ENCODE data around the gene HOXD12. TPM values are rescaled to one million over a fixed set of nuclear protein-coding genes. Genes with fewer than 3 reads are reported as not detected.

HOXD12 gene
- total RNA-seq, 1 donor from 2014 or later = not detected

GRCh38 chr2:176097820-176098365 lies 1.7 kb upstream of the HOXD12 start:
- H3K4me1 Mint-ChIP-seq (ENCODE audit: unreplicated experiment) = peaks cover 4% of the 10 kb centered on the region
- no peaks in the 10 kb centered on the region for H3K36me3 Mint-ChIP-seq
- peaks cover 97% of the 10 kb centered on the region for H3K27me3 Mint-ChIP-seq
- TF ChIP-seq CTCF (conservative IDR thresholded peaks at IDR 0.05) = no peak
- H3K4me3 Mint-ChIP-seq = peak overlapping the region; percentile 86
- H3K27ac Mint-ChIP-seq = peak overlapping the region; percentile 1
- no peaks in the 10 kb centered on the region for H3K9me3 Mint-ChIP-seq
- DNase-seq (ENCODE audit: extremely low spot score, unreplicated experiment) = peak; percentile 43

GRCh38 chr2:176098366-176099158 lies 1.0 kb upstream of the HOXD12 start:
- Mint-ChIP-seq H3K36me3 (no peaks in the 10 kb centered on the region), H3K4me1 (ENCODE audit: unreplicated experiment) (peaks cover 4% of the 10 kb centered on the region), H3K9me3 (no peaks in the 10 kb centered on the region), H3K27me3 (peaks cover 98% of the 10 kb centered on the region), H3K27ac (no peak overlapping the region), H3K4me3 (peak overlapping the region; percentile 86)
- DNase-seq (ENCODE audit: extremely low spot score, unreplicated experiment) = peak; percentile 70
- TF ChIP-seq CTCF (conservative IDR thresholded peaks at IDR 0.05) = no peak

- Mint-ChIP-seq H3K27me3 (peaks cover 98% of the 10 kb centered on the region), H3K4me3 (peak overlapping the region; percentile 66), H3K27ac (no peak overlapping the region), H3K36me3 (no peaks in the 10 kb centered on the region), H3K4me1 (ENCODE audit: unreplicated experiment) (peaks cover 4% of the 10 kb centered on the region), H3K9me3 (no peaks in the 10 kb centered on the region)
- no peak for TF ChIP-seq CTCF (conservative IDR thresholded peaks at IDR 0.05)
- DNase-seq (ENCODE audit: extremely low spot score, unreplicated experiment) = peak; percentile 59
Observed at GRCh38 chr2:176099159-176099727, 352 bp upstream of the HOXD12 start.

- Mint-ChIP-seq H3K4me3 (no peak overlapping the region), H3K9me3 (no peaks in the 10 kb centered on the region)
Observed at GRCh38 chr2:176100547-176101140, 1.0 kb downstream of the HOXD12 start.

More at GRCh38 chr2:176100547-176101140, 1.0 kb downstream of the HOXD12 start:
- Mint-ChIP-seq H3K27me3 (peaks cover 98% of the 10 kb centered on the region), H3K36me3 (no peaks in the 10 kb centered on the region), H3K4me1 (ENCODE audit: unreplicated experiment) (peaks cover 10% of the 10 kb centered on the region), H3K27ac (no peak overlapping the region)
- no peak for TF ChIP-seq CTCF (conservative IDR thresholded peaks at IDR 0.05)
- DNase-seq (ENCODE audit: extremely low spot score, unreplicated experiment) = peak; percentile 64

All from type B pancreatic cell (in vitro differentiated cells).